K562 (cell line): Measurements from ENCODE around the gene AHCYL2. TPM values are rescaled to one million over a fixed set of nuclear protein-coding genes. Genes with fewer than 3 reads are reported as not detected.
"Not testable (repeated sequence)": the region's sequence is repeated elsewhere in the genome, so short reads cannot be mapped to it uniquely, and the experiment has no call there.

Source experiments
- ATAC-seq: fragments of 200-7000 bp; cut with Tn5 transposase; 3 replicates; pipeline ENCODE4 v1.9.1; 2020; ENCODE audit warnings: moderate library complexity
- BruUV-seq: library from RNA; stranded (reverse); fragments of 400-500 nt; replicated peaks from 2 replicates; lab custom pipeline; 2021; lab: Mats Ljungman, UMichigan
- CTCF ChIA-PET: fragments of 300-600 bp; formaldehyde crosslinking; extraction: SDS; loops from one replicate; lab custom pipeline; 2021; ENCODE audit warnings: low intra/inter-chr PET ratio; lab: Yijun Ruan, JAX
- POLR2A ChIA-PET: fragments of 300-600, 350-650 bp; sonication (Branson Sonifier 250); formaldehyde crosslinking; extraction: SDS; loops from one replicate; lab custom pipeline; 2021; ENCODE audit warnings: antibody characterized with exemption, inconsistent platforms; lab: Yijun Ruan, JAX
- DNase-seq, 4 experiments: peaks; one replicate each; pipeline versions ENCODE4 v3.0.0 to v3.0.0-alpha.2; 2011 to 2018; ENCODE audit warnings: low spot score in 3 of 4, mixed read lengths in 3 of 4; ENCODE audit errors: extremely low read depth in 1 of 4
- FAIRE-seq: peaks from 2 replicates; lab custom pipeline; 2011; peaks lifted over from hg19 to GRCh38; lab: Jason Lieb, UNC
- H2AFZ ChIP-seq: 2 replicates; pipeline ENCODE4 v1.6.0; 2011; ENCODE audit warnings: low read depth, low read length, control low read depth, inconsistent platforms
- H3K27ac ChIP-seq: fragments of 200-600 bp; 3 replicates; pipeline ENCODE4 v1.8.0; 2011; ENCODE audit warnings: low read depth, mild to moderate bottlenecking, control low read depth, inconsistent platforms, low read length, moderate library complexity, mixed read lengths; ENCODE audit errors: extremely low read depth
- H3K27me3 ChIP-seq, 2 experiments: fragments of 300-600 bp in 1 of 2; 2 replicates in 1 of 2; 3 replicates in 1 of 2; pipeline versions ENCODE4 v1.6.0 to v1.8.0; 2011; ENCODE audit warnings: inconsistent platforms in 2 of 2, low read length in 2 of 2, mild to moderate bottlenecking in 1 of 2, mixed read lengths in 1 of 2, moderate library complexity in 1 of 2; ENCODE audit not compliant: control insufficient read depth in 2 of 2, insufficient read depth in 2 of 2
- H3K36me3 ChIP-seq: fragments of 300-600 bp; 3 replicates; pipeline ENCODE4 v1.8.0; 2011; ENCODE audit warnings: mild to moderate bottlenecking, low read length, inconsistent platforms; ENCODE audit not compliant: control insufficient read depth, insufficient read depth
- H3K4me1 ChIP-seq, 2 experiments: fragments of 200-600 bp in 1 of 2; replicated peaks in 1 of 2; 2 replicates in 1 of 2; 3 replicates in 1 of 2; pipeline versions ENCODE4 v1.5.1 to v1.8.0; 2011; ENCODE audit warnings: inconsistent platforms in 2 of 2, low read length in 2 of 2, mild to moderate bottlenecking in 1 of 2, mixed read lengths in 1 of 2, moderate library complexity in 1 of 2; ENCODE audit not compliant: control insufficient read depth in 2 of 2, insufficient read depth in 2 of 2
- H3K4me2 ChIP-seq: 2 replicates; pipeline ENCODE4 v1.6.1; 2011; ENCODE audit warnings: low read length, control low read depth, inconsistent platforms, mixed read lengths; ENCODE audit not compliant: insufficient read depth
- H3K4me3 ChIP-seq: fragments of 200-600 bp; sonication (generic), shearing (Covaris generic); 2 replicates; pipeline ENCODE4 v1.5.1; 2016; ENCODE audit warnings: control low read depth, inconsistent platforms
- H3K79me2 ChIP-seq: fragments of 200-600 bp; 3 replicates; pipeline ENCODE4 v1.8.0; 2011; ENCODE audit warnings: low read length, inconsistent platforms; ENCODE audit not compliant: control insufficient read depth, insufficient read depth
- H3K9ac ChIP-seq, 2 experiments: 2 replicates each; pipeline versions ENCODE4 v1.6.0 to v1.6.1; 2011; ENCODE audit warnings: low read depth in 2 of 2, low read length in 2 of 2, control low read depth in 1 of 2, inconsistent platforms in 1 of 2, mild to moderate bottlenecking in 1 of 2, mixed read lengths in 1 of 2; ENCODE audit not compliant: insufficient read depth in 1 of 2
- H3K9me1 ChIP-seq: one replicate; pipeline ENCODE4 v1.6.0; 2011; ENCODE audit warnings: inconsistent platforms, mild to moderate bottlenecking, low read length, moderate library complexity; ENCODE audit not compliant: control insufficient read depth, insufficient read depth
- H3K9me3 ChIP-seq: replicated peaks from 2 replicates; pipeline ENCODE4 v1.5.1; 2011; ENCODE audit warnings: low read depth, low read length, inconsistent platforms; ENCODE audit not compliant: control insufficient read depth, insufficient read depth
- H4K20me1 ChIP-seq: replicated peaks from 2 replicates; pipeline ENCODE4 v1.6.1; 2011; ENCODE audit warnings: low read length, inconsistent platforms, mixed read lengths; ENCODE audit not compliant: control insufficient read depth, insufficient read depth
- POLR2AphosphoS2 ChIP-seq: IDR thresholded peaks from 2 replicates; pipeline ENCODE4 v1.6.1; 2012; ENCODE audit warnings: low read length, improper control_type of control experiment
- RAD21 ChIP-seq, 2 experiments: fragments of 250-450 bp in 1 of 2; fragments of 450-650 bp in 1 of 2; sonication (Bioruptor Pico) in 1 of 2; formaldehyde crosslinking in 1 of 2; IDR thresholded peaks in 1 of 2; conservative IDR thresholded peaks in 1 of 2; 2 replicates each; pipeline versions ENCODE4 v1.4.0 to v1.8.0; 2020 to 2022; ENCODE audit warnings: mild to moderate bottlenecking in 2 of 2, moderate library complexity in 1 of 2
- REST ChIP-seq, 2 experiments: fragments of 450-650 bp; formaldehyde crosslinking in 1 of 2; IDR thresholded peaks; 2 replicates each; pipeline versions ENCODE4 v1.4.0 to v1.6.1; 2014 to 2020; ENCODE audit warnings: mild to moderate bottlenecking in 2 of 2, borderline replicate concordance in 1 of 2, low read depth in 1 of 2
- SRSF1 ChIP-seq: fragments of 200-400 bp; formaldehyde crosslinking; IDR thresholded peaks from 2 replicates; pipeline ENCODE4 v1.6.1; 2017; ENCODE audit warnings: mild to moderate bottlenecking, low read depth, low read length, moderate library complexity
- ZNF121 ChIP-seq: sonication (generic); formaldehyde crosslinking; conservative IDR thresholded peaks from 2 replicates; pipeline ENCODE4 v1.8.0; 2022; ENCODE audit warnings: missing genetic modification reagents
- WGBS: fragments of 100-300 bp; shearing (Covaris generic); methylation state at CpG from one replicate; pipeline ENCODE4 v1.1.6; 2016; ENCODE audit warnings: low coverage, mixed read lengths; ENCODE audit not compliant: insufficient coverage; ENCODE audit errors: missing lambda C conversion rate; 5-methylcytosine and 5-hydroxymethylcytosine counted together
- in situ Hi-C: fragments of 300-500 bp; cut with MboI; formaldehyde crosslinking; loops from 4 replicates; pipeline ENCODE4 v1.15.0; 2018; ENCODE audit warnings: inconsistent platforms, mixed read lengths
- intact Hi-C: fragments of 100-400 bp; cut with micrococcal nuclease; formaldehyde crosslinking; loops from 2 replicates; pipeline ENCODE4 v1.14.2; 2022
- polyA plus RNA-seq, 8 experiments: library from polyadenylated mRNA; depleted of rRNA in 4 of 8; stranded (reverse) in 5 of 8; unstranded in 3 of 8; fragments of >200 nt; fragmentation: Nextera tagmentation in 2 of 8; fragmentation: Illumina TruSeq in 1 of 8; extraction: Ambion mirVana in 2 of 8; extraction: Trizol in 1 of 8; gene quantifications; 2 replicates each; pipeline versions ENCODE4 v1.2.1 to v1.2.3, GENCODE V29; 2011 to 2014; ENCODE audit warnings: inconsistent platforms in 1 of 8, missing spikeins in 1 of 8
- total RNA-seq, 7 experiments: library from RNA; depleted of rRNA in 6 of 7; stranded (reverse); fragments of >200 nt in 6 of 7; fragmentation: Illumina TruSeq in 2 of 7; extraction: Trizol in 2 of 7; gene quantifications; 2 replicates each; pipeline versions ENCODE4 v1.2.1 to v1.2.3, GENCODE V29; 2011 to 2021; ENCODE audit warnings: low replicate concordance in 1 of 7

Gene AHCYL2
- total and polyA plus RNA-seq, 9 of the 15 experiments (the other 6 are each of a cell fraction or from before 2014, with no cell fraction given): 0.93 to 10.5 (median 5.2) TPM

- WGBS: 58% methylated on average over 6 of the region's 7 CpGs
- not testable (repeated sequence) for ATAC-seq, H3K9me3 ChIP-seq, H3K4me2 ChIP-seq, H2AFZ ChIP-seq, H3K27ac ChIP-seq, H3K27me3 ChIP-seq, DNase-seq, H3K9me1 ChIP-seq, H3K79me2 ChIP-seq, H4K20me1 ChIP-seq, H3K36me3 ChIP-seq, H3K9ac ChIP-seq, BruUV-seq, H3K4me3 ChIP-seq, FAIRE-seq
- intact Hi-C loops (loop anchor here (5.0 to 10.0 kb wide), 2 partner anchors 458 to 645 kb away; no protein-coding TSS in a partner anchor), in situ Hi-C loops (loop anchor here (5.0 to 25.0 kb wide), 3 partner anchors 93 to 643 kb away; no protein-coding TSS in a partner anchor)
- POLR2A ChIA-PET: interaction anchor here (0.6 to 2.4 kb wide), 3 partner anchors 10 to 942 kb away, joined by 4 to 15 read pairs (median 4); no protein-coding TSS in a partner anchor
- H3K4me1 ChIP-seq: peaks cover 6 to 15% of the 10 kb centered on the region in 2 experiments; a peak in 4 of 5 replicates
- CTCF ChIA-PET: interaction anchor here (5.2 kb wide), 1 partner anchor 102 kb away, joined by 60 read pairs; no protein-coding TSS in a partner anchor
- TF ChIP-seq ZNF121 (CRISPR knock-in tag): peak; percentile 73; the same call in 1 of the 2 replicates
Measured at GRCh38 chr7:129369447-129369846, 144.6 kb downstream of the AHCYL2 start.

GRCh38 chr7:129370812-129371211 is 146.0 kb downstream of the AHCYL2 start:
- no peak overlapping the region for H3K9ac ChIP-seq
- FAIRE-seq (peak; percentile 88), DNase-seq (peak in 2 of 4 experiments; percentile 29 to 55), ATAC-seq (peak; percentile 68)
- H3K9me3 ChIP-seq: no peaks in the 10 kb centered on the region
- no peak overlapping the region for H3K4me2 ChIP-seq
- intact Hi-C loops (no loop called here), in situ Hi-C loops (loop anchor here (25.0 kb wide), 2 partner anchors 266 to 641 kb away; no protein-coding TSS in a partner anchor)
- H4K20me1 ChIP-seq: 0 out of 2 replicates have a peak, but pooled peaks cover 2% of the 10 kb centered on the region
- H3K79me2 ChIP-seq: no peaks in the 10 kb centered on the region
- no peak overlapping the region for H3K4me3 ChIP-seq
- H3K27me3 ChIP-seq: no peaks in the 10 kb centered on the region
- no peaks in the 10 kb centered on the region for H3K9me1 ChIP-seq
- H2AFZ ChIP-seq: peak overlapping the region; percentile 30; the same call in 1 of the 2 replicates
- peaks cover 6 to 15% of the 10 kb centered on the region in 2 experiments; a peak in 4 of 5 replicates for H3K4me1 ChIP-seq
- no peaks in the 10 kb centered on the region for H3K36me3 ChIP-seq
- POLR2A ChIA-PET: interaction anchor here (0.9 to 2.2 kb wide), 6 partner anchors 10 to 253 kb away, joined by 3 to 9 read pairs (median 3); no protein-coding TSS in a partner anchor
- CTCF ChIA-PET: interaction anchor here (0.6 to 5.2 kb wide), 5 partner anchors 28 to 265 kb away, joined by 3 to 60 read pairs (median 4); no protein-coding TSS in a partner anchor
- H3K27ac ChIP-seq: no peak overlapping the region
- BruUV-seq: no TSS peak
- 10% methylated on average over 5 of the region's 5 CpGs for WGBS
- TF ChIP-seq SRSF1 (no peak), POLR2AphosphoS2 (no peak), RAD21 (CRISPR knock-in tag; conservative IDR thresholded peaks at IDR 0.05 in 1 of 2, IDR thresholded peaks at IDR 0.05 in 1 of 2) (peak; percentile 30 to 50; a peak in 3 of 4 replicates), REST (IDR thresholded peaks at IDR 0.05; ENCODE audit: borderline replicate concordance) (0 out of 2 replicates have a peak, but pooled peaks have one; percentile 35), REST (CRISPR knock-in tag; IDR thresholded peaks at IDR 0.05; ENCODE audit: low read depth) (no peak)
